Keratinocyte (primary cell): Measurements from ENCODE around the gene FAM120A. TPM values are rescaled to one million over a fixed set of nuclear protein-coding genes. Genes with fewer than 3 reads are reported as not detected.

ENCODE experiments used
- DNase-seq: peaks from one replicate; pipeline ENCODE4 v3.0.0-alpha.2; 2011; ENCODE audit warnings: low read depth, missing footprints, low spot score
- FAIRE-seq: peaks from 2 replicates; lab custom pipeline; 2011; peaks lifted over from hg19 to GRCh38; lab: Jason Lieb, UNC
- H2AFZ ChIP-seq: 2 replicates; pipeline ENCODE4 v1.6.0; 2012; ENCODE audit warnings: low read length, control low read depth, inconsistent platforms; ENCODE audit not compliant: control insufficient read depth
- H3K27ac ChIP-seq: 2 replicates; pipeline ENCODE4 v1.5.1; 2011; ENCODE audit warnings: low read length; ENCODE audit not compliant: control insufficient read depth, insufficient read depth
- H3K27me3 ChIP-seq: 3 replicates; pipeline ENCODE4 v1.6.0; 2011; ENCODE audit warnings: low read length; ENCODE audit not compliant: control insufficient read depth, insufficient read depth; ENCODE audit errors: extremely low read depth
- H3K36me3 ChIP-seq, 2 experiments: 2 replicates in 1 of 2; 3 replicates in 1 of 2; pipeline ENCODE4 v1.5.1; 2011; ENCODE audit warnings: low read length in 2 of 2, mild to moderate bottlenecking in 1 of 2; ENCODE audit not compliant: control insufficient read depth in 2 of 2, insufficient read depth in 2 of 2; ENCODE audit errors: extremely low read depth in 1 of 2
- H3K4me1 ChIP-seq: 3 replicates; pipeline ENCODE4 v1.5.1; 2011; ENCODE audit warnings: low read length; ENCODE audit not compliant: control insufficient read depth, insufficient read depth; ENCODE audit errors: extremely low read depth
- H3K4me2 ChIP-seq: 3 replicates; pipeline ENCODE4 v1.6.0; 2011; ENCODE audit warnings: low read depth, low read length; ENCODE audit not compliant: control insufficient read depth, insufficient read depth; ENCODE audit errors: extremely low read depth
- H3K4me3 ChIP-seq, 3 experiments: fragments of 200-600 bp in 1 of 3; sonication (generic) in 1 of 3; 2 replicates in 2 of 3; 3 replicates in 1 of 3; pipeline ENCODE4 v1.5.1; 2011 to 2016; ENCODE audit warnings: low read length in 3 of 3, mild to moderate bottlenecking in 3 of 3, control low read depth in 2 of 3, inconsistent platforms in 1 of 3, low read depth in 1 of 3, mixed read lengths in 1 of 3, mixed run types in 1 of 3, moderate library complexity in 1 of 3; ENCODE audit not compliant: control insufficient read depth in 2 of 3, insufficient read depth in 2 of 3; ENCODE audit errors: extremely low read depth in 1 of 3
- H3K79me2 ChIP-seq: 2 replicates; pipeline ENCODE4 v1.6.0; 2012; ENCODE audit warnings: low read length; ENCODE audit not compliant: control insufficient read depth, insufficient read depth
- H3K9ac ChIP-seq: 3 replicates; pipeline ENCODE4 v1.6.0; 2011; ENCODE audit warnings: low read length; ENCODE audit not compliant: control insufficient read depth, insufficient read depth; ENCODE audit errors: extremely low read depth
- H3K9me1 ChIP-seq: 3 replicates; pipeline ENCODE4 v1.6.0; 2011; ENCODE audit warnings: low read length; ENCODE audit not compliant: control insufficient read depth, insufficient read depth; ENCODE audit errors: extremely low read depth
- H3K9me3 ChIP-seq: 2 replicates; pipeline ENCODE4 v1.5.1; 2012; ENCODE audit warnings: low read depth, low read length; ENCODE audit not compliant: control insufficient read depth
- H4K20me1 ChIP-seq: 3 replicates; pipeline ENCODE4 v1.6.0; 2011; ENCODE audit warnings: low read length; ENCODE audit not compliant: control insufficient read depth, insufficient read depth; ENCODE audit errors: extremely low read depth
- CTCF ChIP-seq, 3 experiments: IDR thresholded peaks in 1 of 3; conservative IDR thresholded peaks in 1 of 3; optimal IDR thresholded peaks in 1 of 3; 2 replicates in 2 of 3; 3 replicates in 1 of 3; pipeline versions ENCODE3 to v1.5.1; 2011; ENCODE audit warnings: low read length in 3 of 3, mild to moderate bottlenecking in 3 of 3, moderate library complexity in 2 of 3, control low read depth in 1 of 3, inconsistent platforms in 1 of 3; ENCODE audit not compliant: insufficient read depth in 2 of 3; ENCODE audit errors: extremely low read depth in 1 of 3
- EZH2 ChIP-seq: IDR thresholded peaks from one replicate; pipeline ENCODE4 v1.6.1; 2012; ENCODE audit warnings: inconsistent platforms, mild to moderate bottlenecking, low read length, moderate library complexity
- dilution Hi-C: fragments of 300-500 bp; cut with MboI; formaldehyde crosslinking; loops from one replicate; pipeline ENCODE4 v1.7.0; 2020; ENCODE audit warnings: low sequenced_read_pairs; ENCODE audit not compliant: extremely low pct_ligation_motif_present
- polyA plus RNA-seq, 5 experiments: library from polyadenylated mRNA; depleted of rRNA in 3 of 5; stranded (reverse) in 3 of 5; stranded (forward) in 1 of 5; unstranded in 1 of 5; fragments of >200 nt; gene quantifications; 1 replicate in 1 of 5; 2 replicates in 3 of 5; 3 replicates in 1 of 5; pipeline versions ENCODE4 v1.2.1 to v1.2.3, GENCODE V29; 2011 to 2012; ENCODE audit warnings: missing spikeins in 2 of 5, low read depth in 1 of 5, low replicate concordance in 1 of 5

FAM120A gene
- polyA plus RNA-seq, 1 donor (not counting 4 experiments of a cell fraction or from before 2014, with no cell fraction given), result 79.2 TPM

GRCh38 chr9:93500571-93501298, 49.2 kb downstream of the FAM120A start:
- peak overlapping the region; percentile 57 for H3K27ac ChIP-seq
- peak overlapping the region; percentile 20 to 54 (median 52) for H3K4me3 ChIP-seq
- dilution Hi-C loops, result no loop called here
- H3K9ac ChIP-seq, result peak overlapping the region; percentile 67
- peaks cover 18% of the 10 kb centered on the region for H3K4me1 ChIP-seq
- TF ChIP-seq CTCF (optimal IDR thresholded peaks at IDR 0.05 in 1 of 3, IDR thresholded peaks at IDR 0.05 in 1 of 3, conservative IDR thresholded peaks at IDR 0.05 in 1 of 3; ENCODE audit: extremely low read depth in 1 of 3, insufficient read depth in 2 of 3, low read length in 3 of 3) (no peak), EZH2 (no peak)
- H2AFZ ChIP-seq, result no peak overlapping the region
- no peak for DNase-seq
- no peaks in the 10 kb centered on the region for H3K27me3 ChIP-seq
- H3K36me3 ChIP-seq, result peaks cover 30 to 46% of the 10 kb centered on the region in 2 experiments
- peaks cover 13% of the 10 kb centered on the region for H4K20me1 ChIP-seq
- H3K79me2 ChIP-seq, result peaks cover 68% of the 10 kb centered on the region
- peak overlapping the region; percentile 85 for H3K4me2 ChIP-seq
- FAIRE-seq, result no peak
- no peaks in the 10 kb centered on the region for H3K9me3 ChIP-seq
- no peaks in the 10 kb centered on the region for H3K9me1 ChIP-seq

GRCh38 chr9:93501406-93501805, 49.9 kb downstream of the FAM120A start:
- Histone ChIP-seq H3K79me2 (peaks cover 67% of the 10 kb centered on the region), H4K20me1 (peaks cover 13% of the 10 kb centered on the region), H3K27me3 (no peaks in the 10 kb centered on the region), H3K4me2 (peak overlapping the region; percentile 85), H3K9ac (peak overlapping the region; percentile 67), H3K9me1 (no peaks in the 10 kb centered on the region), H2AFZ (no peak overlapping the region), H3K36me3 (peaks cover 29 to 46% of the 10 kb centered on the region in 2 experiments), H3K4me1 (peaks cover 15% of the 10 kb centered on the region), H3K9me3 (no peaks in the 10 kb centered on the region), H3K4me3 (peak overlapping the region; percentile 20 to 54 (median 52)), H3K27ac (peak overlapping the region; percentile 57)
- dilution Hi-C loops, result no loop called here
- TF ChIP-seq CTCF (optimal IDR thresholded peaks at IDR 0.05 in 1 of 3, IDR thresholded peaks at IDR 0.05 in 1 of 3, conservative IDR thresholded peaks at IDR 0.05 in 1 of 3; ENCODE audit: extremely low read depth in 1 of 3, insufficient read depth in 2 of 3, low read length in 3 of 3) (no peak), EZH2 (no peak)
- no peak for DNase-seq
- peak; percentile 70 for FAIRE-seq
